H1 (cell line): Measurements from ENCODE around the gene ZNF69.

Experiments
- BACH1 ChIP-seq: IDR thresholded peaks from 2 replicates; pipeline ENCODE4 v1.6.1; 2012; ENCODE audit warnings: low read length, improper control_type of control experiment
- CBX5 ChIP-seq: fragments of 300-800, 300-1000 bp; sonication (generic); IDR thresholded peaks from 2 replicates; pipeline ENCODE4 v1.7.1; 2016; ENCODE audit warnings: antibody characterized with exemption, low read length, low read depth
- CEBPB ChIP-seq: IDR thresholded peaks from 2 replicates; pipeline ENCODE4 v1.6.1; 2012; ENCODE audit warnings: low read depth, low read length
- CTCF ChIP-seq, 3 experiments: IDR thresholded peaks; 1 replicate in 2 of 3; 2 replicates in 1 of 3; pipeline versions ENCODE4 v1.5.1 to v1.6.1; 2011; ENCODE audit warnings: low read length in 3 of 3, mild to moderate bottlenecking in 3 of 3, inconsistent platforms in 2 of 3, low read depth in 1 of 3, moderate library complexity in 1 of 3; ENCODE audit not compliant: insufficient read depth in 1 of 3; ENCODE audit errors: control extremely low read depth in 1 of 3
- EZH2 ChIP-seq: fragments of 200-600 bp; sonication (generic); IDR thresholded peaks from 2 replicates; pipeline ENCODE4 v1.7.1; 2012; ENCODE audit warnings: low read depth, mild to moderate bottlenecking, moderate library complexity, low read length, inconsistent platforms; ENCODE audit not compliant: severe bottlenecking
- KDM5A ChIP-seq: fragments of 200-600 bp; IDR thresholded peaks from 2 replicates; pipeline ENCODE4 v1.7.1; 2012; ENCODE audit warnings: mild to moderate bottlenecking, low read length, inconsistent platforms, mixed read lengths
- MAX ChIP-seq: IDR thresholded peaks from 2 replicates; pipeline ENCODE4 v1.6.1; 2012; ENCODE audit warnings: inconsistent platforms
- POLR2A ChIP-seq, 2 experiments: IDR thresholded peaks; 1 replicate in 1 of 2; 2 replicates in 1 of 2; pipeline ENCODE4 v1.6.1; 2011; ENCODE audit warnings: low read depth in 2 of 2, low read length in 2 of 2, mild to moderate bottlenecking in 2 of 2; ENCODE audit errors: control extremely low read depth in 1 of 2
- POLR2AphosphoS5 ChIP-seq: IDR thresholded peaks from 2 replicates; pipeline ENCODE4 v1.6.1; 2011; ENCODE audit warnings: low read depth, low read length
- SP1 ChIP-seq: IDR thresholded peaks from 2 replicates; pipeline ENCODE4 v1.6.1; 2011; ENCODE audit warnings: low read depth, low read length
- TAF1 ChIP-seq: IDR thresholded peaks from 2 replicates; pipeline ENCODE4 v1.6.1; 2011; ENCODE audit warnings: mild to moderate bottlenecking, low read depth, low read length
- USF2 ChIP-seq: IDR thresholded peaks from 2 replicates; pipeline ENCODE4 v1.6.1; 2011; ENCODE audit warnings: low read length, improper control_type of control experiment

DNA sequence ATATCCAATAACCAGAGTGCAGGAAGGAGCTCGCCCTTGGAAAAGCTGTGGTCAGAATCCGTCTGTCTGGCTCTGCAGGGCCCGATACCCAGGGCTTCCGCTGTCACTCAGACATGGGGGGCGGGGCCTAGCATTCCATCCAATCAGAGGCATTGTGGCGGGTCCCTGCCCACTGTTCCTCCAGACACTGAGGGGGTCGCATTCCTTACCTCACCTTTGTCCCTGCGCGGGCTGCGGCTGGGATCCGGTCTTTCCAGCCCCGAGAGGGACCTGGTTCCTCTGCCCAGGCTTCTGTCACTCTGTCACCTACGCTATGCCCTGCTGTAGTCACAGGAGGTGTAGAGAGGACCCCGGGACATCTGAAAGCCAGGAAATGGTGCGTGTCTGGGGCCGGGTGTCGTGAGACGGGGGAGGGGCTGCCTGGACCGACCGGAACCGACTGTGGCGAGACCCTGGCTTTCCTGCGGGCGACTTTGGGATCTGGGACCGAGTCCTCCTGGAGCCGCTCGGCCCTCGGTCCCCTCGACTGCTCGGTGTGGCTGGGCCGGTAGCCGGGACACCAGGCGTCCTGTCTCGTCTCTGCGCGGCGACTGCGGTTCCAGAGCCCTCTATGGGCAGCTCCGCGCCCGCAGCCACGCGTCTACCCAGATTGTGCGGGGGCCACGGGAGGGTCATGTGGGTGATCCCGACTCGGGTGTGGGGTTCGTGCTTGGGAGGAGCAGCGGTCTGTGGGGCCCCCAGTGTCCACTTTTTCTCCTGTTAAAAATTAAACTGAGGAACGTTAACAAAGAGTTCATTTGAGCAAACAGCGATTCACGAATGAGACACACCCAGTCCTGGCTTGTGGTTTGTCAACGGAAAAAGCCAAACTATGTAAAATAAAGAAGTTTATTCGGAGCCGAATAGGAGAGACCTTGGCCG is at the start of gene ZNF69:
- TF ChIP-seq TAF1, result peak; percentile 80; the same call in 1 of the 2 replicates
- TF ChIP-seq POLR2A (IDR thresholded peaks at IDR 0.05; ENCODE audit: control extremely low read depth in 1 of 2, low read depth in 2 of 2, low read length in 2 of 2), result peak; percentile 65 to 86
- TF ChIP-seq CTCF (IDR thresholded peaks at IDR 0.05; ENCODE audit: control extremely low read depth in 1 of 3, insufficient read depth in 1 of 3, low read depth in 1 of 3, low read length in 3 of 3), result peak in 1 of 3 experiments; percentile 6; a peak in 1 of 4 replicates
- TF ChIP-seq USF2, result no peak
- peak; percentile 78; the same call in 1 of the 2 replicates for TF ChIP-seq POLR2AphosphoS5
- peak; percentile 52 for TF ChIP-seq MAX
- no peak for TF ChIP-seq KDM5A
- TF ChIP-seq CBX5, result no peak
- TF ChIP-seq CEBPB, result no peak
- TF ChIP-seq EZH2, result no peak
- 0 out of 2 replicates have a peak, but pooled peaks have one; percentile 10 for TF ChIP-seq SP1
- peak; percentile 4 for TF ChIP-seq BACH1
